Endothelial cell of umbilical vein (primary cell): ENCODE data around the gene ENOX2. TPM values are rescaled to one million over a fixed set of nuclear protein-coding genes. Genes with fewer than 3 reads are reported as not detected.

Source experiments
- BruUV-seq: library from RNA; stranded (reverse); fragments of 400-500 nt; replicated peaks from 2 replicates; lab custom pipeline; 2021; lab: Mats Ljungman, UMichigan
- CTCF ChIA-PET: fragments of 300-600, 350-600 bp; sonication (Branson Sonifier 250); formaldehyde crosslinking; loops from one replicate; lab custom pipeline; 2021; ENCODE audit warnings: antibody characterized with exemption, inconsistent platforms; lab: Charles Lee
- POLR2A ChIA-PET: fragments of 300-600, 350-600 bp; sonication (Branson Sonifier 250); formaldehyde crosslinking; loops from one replicate; lab custom pipeline; 2021; ENCODE audit warnings: antibody characterized with exemption, inconsistent platforms; lab: Charles Lee
- DNase-seq: peaks from one replicate; pipeline ENCODE4 v3.0.0-alpha.2; 2011; ENCODE audit warnings: low read depth, low spot score
- FAIRE-seq: peaks from 2 replicates; lab custom pipeline; 2011; peaks lifted over from hg19 to GRCh38; lab: Jason Lieb, UNC
- H2AFZ ChIP-seq: 2 replicates; pipeline ENCODE4 v1.6.0; 2012; ENCODE audit warnings: low read depth, low read length, control low read depth, inconsistent platforms
- H3K27ac ChIP-seq: 2 replicates; pipeline ENCODE4 v1.5.1; 2011; ENCODE audit warnings: low read depth, mild to moderate bottlenecking, control low read depth, low read length, moderate library complexity; ENCODE audit not compliant: insufficient read depth
- H3K27me3 ChIP-seq, 2 experiments: 2 replicates each; pipeline versions ENCODE4 v1.6.0 to v1.6.1; 2011; ENCODE audit warnings: low read length in 2 of 2, mixed read lengths in 1 of 2; ENCODE audit not compliant: control insufficient read depth in 2 of 2, insufficient read depth in 2 of 2
- H3K36me3 ChIP-seq, 2 experiments: 2 replicates in 1 of 2; 3 replicates in 1 of 2; pipeline ENCODE4 v1.5.1; 2011; ENCODE audit warnings: low read length in 2 of 2, mild to moderate bottlenecking in 1 of 2, moderate library complexity in 1 of 2; ENCODE audit not compliant: control insufficient read depth in 2 of 2, insufficient read depth in 2 of 2; ENCODE audit errors: extremely low read depth in 1 of 2
- H3K4me1 ChIP-seq: 3 replicates; pipeline ENCODE4 v1.5.1; 2011; ENCODE audit warnings: mild to moderate bottlenecking, low read length; ENCODE audit not compliant: control insufficient read depth, insufficient read depth; ENCODE audit errors: extremely low read depth
- H3K4me2 ChIP-seq: 2 replicates; pipeline ENCODE4 v1.6.1; 2011; ENCODE audit warnings: low read length, control low read depth, mixed read lengths; ENCODE audit not compliant: insufficient read depth
- H3K4me3 ChIP-seq, 3 experiments: fragments of 200-600 bp in 1 of 3; sonication (generic), shearing (Covaris generic) in 1 of 3; replicated peaks in 1 of 3; 2 replicates each; pipeline ENCODE4 v1.5.1; 2011 to 2016; ENCODE audit warnings: control low read depth in 3 of 3, low read length in 3 of 3, mild to moderate bottlenecking in 2 of 3, inconsistent platforms in 1 of 3, low read depth in 1 of 3, moderate library complexity in 1 of 3; ENCODE audit not compliant: insufficient read depth in 1 of 3
- H3K79me2 ChIP-seq: 2 replicates; pipeline ENCODE4 v1.6.0; 2012; ENCODE audit warnings: low read length, inconsistent platforms; ENCODE audit not compliant: control insufficient read depth, insufficient read depth
- H3K9ac ChIP-seq: replicated peaks from 2 replicates; pipeline ENCODE3; 2011; ENCODE audit warnings: low read length, control low read depth; ENCODE audit not compliant: insufficient read depth; ENCODE audit errors: extremely low read depth
- H3K9me1 ChIP-seq: replicated peaks from 3 replicates; pipeline ENCODE4 v1.6.0; 2011; ENCODE audit warnings: mild to moderate bottlenecking, low read length; ENCODE audit not compliant: control insufficient read depth, insufficient read depth; ENCODE audit errors: extremely low read depth
- H3K9me3 ChIP-seq: replicated peaks from 2 replicates; pipeline ENCODE4 v1.5.1; 2012; ENCODE audit warnings: low read length, inconsistent platforms; ENCODE audit not compliant: control insufficient read depth, insufficient read depth
- H4K20me1 ChIP-seq: replicated peaks from 2 replicates; pipeline ENCODE3; 2011; ENCODE audit warnings: mild to moderate bottlenecking, low read length; ENCODE audit not compliant: control insufficient read depth, insufficient read depth; ENCODE audit errors: extremely low read depth
- EZH2 ChIP-seq: IDR thresholded peaks from 2 replicates; pipeline ENCODE4 v1.6.1; 2012; ENCODE audit warnings: borderline replicate concordance, low read depth, mild to moderate bottlenecking, moderate library complexity, low read length, inconsistent platforms; ENCODE audit not compliant: severe bottlenecking
- FOS ChIP-seq: IDR thresholded peaks from 2 replicates; pipeline ENCODE4 v1.6.1; 2011; ENCODE audit warnings: mild to moderate bottlenecking, low read length, moderate library complexity, borderline replicate concordance; ENCODE audit not compliant: insufficient read depth
- GATA2 ChIP-seq: IDR thresholded peaks from 2 replicates; pipeline ENCODE4 v1.7.0; 2011; ENCODE audit warnings: low read depth, mild to moderate bottlenecking, moderate library complexity, mixed read lengths, low read length; ENCODE audit not compliant: insufficient read length, insufficient read depth
- JUN ChIP-seq: IDR thresholded peaks from 2 replicates; pipeline ENCODE4 v1.6.1; 2011; ENCODE audit warnings: borderline replicate concordance, low read depth; ENCODE audit not compliant: insufficient read length, insufficient read depth
- MYC ChIP-seq: IDR thresholded peaks from one replicate; pipeline ENCODE4 v1.6.1; 2011; ENCODE audit warnings: mild to moderate bottlenecking, low read depth, low read length
- POLR2A ChIP-seq: IDR thresholded peaks from 2 replicates; pipeline ENCODE4 v1.6.1; 2012; ENCODE audit warnings: low read depth, mild to moderate bottlenecking, control low read depth, low read length
- POLR2AphosphoS5 ChIP-seq: IDR thresholded peaks from 2 replicates; pipeline ENCODE4 v1.6.1; 2012; ENCODE audit warnings: low read depth, mild to moderate bottlenecking, control low read depth, low read length, moderate library complexity; ENCODE audit not compliant: insufficient read depth
- dilution Hi-C: fragments of 300-500 bp; cut with MboI; formaldehyde crosslinking; loops from one replicate; pipeline ENCODE4 v1.15.0; 2019; ENCODE audit warnings: low sequenced_read_pairs; ENCODE audit not compliant: extremely low pct_ligation_motif_present
- intact Hi-C: fragments of 100-400 bp; cut with micrococcal nuclease; formaldehyde crosslinking; loops from one replicate; pipeline ENCODE4 v1.10.0; 2022
- polyA plus RNA-seq, 4 experiments: library from polyadenylated mRNA; depleted of rRNA in 3 of 4; stranded (reverse) in 3 of 4; unstranded in 1 of 4; fragments of >200 nt; gene quantifications; 2 replicates each; pipeline versions ENCODE4 v1.2.1 to v1.2.3, GENCODE V29; 2011 to 2012; ENCODE audit warnings: missing spikeins in 1 of 4
- total RNA-seq: library from RNA; stranded (reverse); gene quantifications from 2 replicates; pipeline ENCODE4 v1.2.3, GENCODE V29; 2021
- TF ChIP-seq, protein P1 (sequence below), 2 donors: IDR thresholded peaks; 1 replicate in 1 of 2; 2 replicates in 1 of 2; pipeline ENCODE4 v1.5.1; 2011; ENCODE audit warnings: low read length in 2 of 2, mild to moderate bottlenecking in 2 of 2, moderate library complexity in 2 of 2, control low read depth in 1 of 2, inconsistent platforms in 1 of 2, low read depth in 1 of 2; ENCODE audit not compliant: insufficient read depth in 1 of 2; ENCODE audit errors: extremely low read depth in 1 of 2
- TF ChIP-seq, protein P2 (sequence below): IDR thresholded peaks from 2 replicates; pipeline ENCODE4 v1.6.1; 2011; ENCODE audit not compliant: insufficient read depth, insufficient read length

The ENOX2 gene
- total and polyA plus RNA-seq, 2 donors (not counting 3 experiments of a cell fraction or from before 2014, with no cell fraction given): 5.5 to 13.1 TPM

DNA sequence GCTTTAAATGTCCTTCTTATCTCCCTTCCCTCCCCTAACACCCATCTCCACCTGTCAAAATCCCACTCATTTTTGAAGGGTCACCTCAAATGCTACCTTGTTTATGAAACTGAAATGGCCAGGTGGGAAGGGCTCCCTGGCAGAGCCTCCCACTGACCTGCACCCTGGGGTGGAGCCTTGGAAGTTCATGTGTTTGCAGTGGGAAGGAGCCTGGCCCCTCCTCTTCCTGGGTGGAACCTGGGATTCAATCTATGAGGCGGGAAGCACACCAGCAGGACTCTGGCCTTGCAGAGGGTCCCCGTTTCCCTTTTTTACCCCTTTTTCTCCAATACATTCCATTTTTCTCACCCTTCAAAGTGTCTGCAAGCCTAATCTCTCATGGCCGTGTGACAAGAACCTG is 197.4 kb downstream of the ENOX2 start:
- Histone ChIP-seq H3K4me3 (no peak overlapping the region), H3K27ac (no peak overlapping the region), H3K36me3 (no peaks in the 10 kb centered on the region), H2AFZ (no peak overlapping the region), H3K27me3 (no peaks in the 10 kb centered on the region), H3K9ac (no peak overlapping the region), H3K9me1 (no peaks in the 10 kb centered on the region), H3K9me3 (no peaks in the 10 kb centered on the region), H3K4me2 (no peak overlapping the region), H3K79me2 (no peaks in the 10 kb centered on the region), H3K4me1 (peaks cover 16% of the 10 kb centered on the region), H4K20me1 (no peaks in the 10 kb centered on the region)
- FAIRE-seq (no peak), DNase-seq (no peak)
- intact Hi-C loops: no loop called here
- dilution Hi-C loops: no loop called here
- CTCF ChIA-PET: no interaction called here
- TF ChIP-seq EZH2 (no peak), POLR2A (no peak), GATA2 (no peak), JUN (no peak), MYC (no peak), POLR2AphosphoS5 (no peak), FOS (no peak)
- TF ChIP-seq, protein P1, sequence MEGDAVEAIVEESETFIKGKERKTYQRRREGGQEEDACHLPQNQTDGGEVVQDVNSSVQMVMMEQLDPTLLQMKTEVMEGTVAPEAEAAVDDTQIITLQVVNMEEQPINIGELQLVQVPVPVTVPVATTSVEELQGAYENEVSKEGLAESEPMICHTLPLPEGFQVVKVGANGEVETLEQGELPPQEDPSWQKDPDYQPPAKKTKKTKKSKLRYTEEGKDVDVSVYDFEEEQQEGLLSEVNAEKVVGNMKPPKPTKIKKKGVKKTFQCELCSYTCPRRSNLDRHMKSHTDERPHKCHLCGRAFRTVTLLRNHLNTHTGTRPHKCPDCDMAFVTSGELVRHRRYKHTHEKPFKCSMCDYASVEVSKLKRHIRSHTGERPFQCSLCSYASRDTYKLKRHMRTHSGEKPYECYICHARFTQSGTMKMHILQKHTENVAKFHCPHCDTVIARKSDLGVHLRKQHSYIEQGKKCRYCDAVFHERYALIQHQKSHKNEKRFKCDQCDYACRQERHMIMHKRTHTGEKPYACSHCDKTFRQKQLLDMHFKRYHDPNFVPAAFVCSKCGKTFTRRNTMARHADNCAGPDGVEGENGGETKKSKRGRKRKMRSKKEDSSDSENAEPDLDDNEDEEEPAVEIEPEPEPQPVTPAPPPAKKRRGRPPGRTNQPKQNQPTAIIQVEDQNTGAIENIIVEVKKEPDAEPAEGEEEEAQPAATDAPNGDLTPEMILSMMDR (IDR thresholded peaks at IDR 0.05; ENCODE audit: extremely low read depth in 1 of 2, insufficient read depth in 1 of 2, low read depth in 1 of 2, low read length in 2 of 2): no peak
- TF ChIP-seq, protein P2, sequence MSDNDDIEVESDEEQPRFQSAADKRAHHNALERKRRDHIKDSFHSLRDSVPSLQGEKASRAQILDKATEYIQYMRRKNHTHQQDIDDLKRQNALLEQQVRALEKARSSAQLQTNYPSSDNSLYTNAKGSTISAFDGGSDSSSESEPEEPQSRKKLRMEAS: no peak
- no TSS peak for BruUV-seq
- POLR2A ChIA-PET: no interaction called here
